CD8-positive, alpha-beta memory T cell (primary cell): ENCODE results near the gene GPR78. TPM values are rescaled to one million over a fixed set of nuclear protein-coding genes. Genes with fewer than 3 reads are reported as not detected.

Source experiments
- CTCF ChIA-PET: fragments of 350-600 bp; sonication (Branson Sonifier 250); formaldehyde crosslinking; loops from one replicate; lab custom pipeline; 2021; ENCODE audit warnings: antibody characterized with exemption; lab: Charles Lee
- POLR2A ChIA-PET: fragments of 350-600 bp; sonication (Branson Sonifier 250); formaldehyde crosslinking; loops from one replicate; lab custom pipeline; 2021; ENCODE audit warnings: antibody characterized with exemption; lab: Charles Lee
- DNase-seq, 5 donors: peaks; one replicate each; pipeline versions ENCODE4 v3.0.0 to v3.0.0-alpha.2; 2020 to 2022; ENCODE audit warnings: mixed read lengths in 1 of 5
- H3K27ac ChIP-seq: one replicate; pipeline ENCODE4 v1.7.0; 2013; ENCODE audit warnings: low read depth, mild to moderate bottlenecking, low read length, moderate library complexity
- H3K27me3 ChIP-seq: 2 replicates; pipeline ENCODE4 v1.7.0; 2013; ENCODE audit warnings: low read length, mild to moderate bottlenecking; ENCODE audit not compliant: insufficient read depth, poor library complexity, severe bottlenecking
- H3K36me3 ChIP-seq: 2 replicates; pipeline ENCODE4 v1.7.0; 2013; ENCODE audit warnings: mild to moderate bottlenecking, low read length, moderate library complexity; ENCODE audit not compliant: insufficient read depth
- H3K4me1 ChIP-seq: 2 replicates; pipeline ENCODE4 v1.7.0; 2013; ENCODE audit warnings: mild to moderate bottlenecking, low read length, moderate library complexity; ENCODE audit not compliant: insufficient read depth
- H3K4me3 ChIP-seq: 2 replicates; pipeline ENCODE4 v1.7.0; 2013; ENCODE audit warnings: mild to moderate bottlenecking, low read length
- H3K9me3 ChIP-seq: 2 replicates; pipeline ENCODE4 v1.7.0; 2013; ENCODE audit warnings: mild to moderate bottlenecking, low read length
- H3K27ac Mint-ChIP-seq, 8 donors: one replicate each; pipeline ENCODE4 v1.8.0; 2020 to 2021; ENCODE audit warnings: mixed read lengths in 8 of 8, mild to moderate bottlenecking in 6 of 8, inconsistent platforms in 3 of 8, moderate library complexity in 3 of 8
- H3K27me3 Mint-ChIP-seq, 2 donors: one replicate each; pipeline ENCODE4 v1.8.0; 2020 to 2021; ENCODE audit warnings: mixed read lengths in 2 of 2, mild to moderate bottlenecking in 1 of 2, moderate library complexity in 1 of 2
- H3K36me3 Mint-ChIP-seq, 3 donors: one replicate each; pipeline ENCODE4 v1.8.0; 2020 to 2021; ENCODE audit warnings: mixed read lengths in 3 of 3, inconsistent platforms in 1 of 3, mild to moderate bottlenecking in 1 of 3
- H3K4me1 Mint-ChIP-seq, 3 donors: one replicate each; pipeline ENCODE4 v1.8.0; 2020 to 2021; ENCODE audit warnings: mixed read lengths in 3 of 3, inconsistent platforms in 1 of 3, mild to moderate bottlenecking in 1 of 3
- H3K4me3 Mint-ChIP-seq, 7 donors: one replicate each; pipeline ENCODE4 v1.8.0; 2020 to 2021; ENCODE audit warnings: mixed read lengths in 7 of 7, mild to moderate bottlenecking in 6 of 7, moderate library complexity in 4 of 7, inconsistent platforms in 2 of 7
- H3K9me3 Mint-ChIP-seq, 5 donors: one replicate each; pipeline ENCODE4 v1.8.0; 2020 to 2022; ENCODE audit warnings: mixed read lengths in 5 of 5, mild to moderate bottlenecking in 3 of 5, moderate library complexity in 2 of 5, inconsistent platforms in 1 of 5
- polyA plus RNA-seq: library from polyadenylated mRNA; unstranded; fragments of 300-500 nt; fragmentation: Illumina TruSeq; gene quantifications from one replicate; pipeline ENCODE4 v1.2.3, GENCODE V29; 2021
- total RNA-seq, 2 experiments: library from RNA; stranded (reverse); gene quantifications; one replicate each; pipeline ENCODE4 v1.2.3, GENCODE V29; 2021

Gene GPR78
- total and polyA plus RNA-seq, 3 experiments from 2014 or later: not detected

- ChIA-PET POLR2A (no interaction called here), CTCF (no interaction called here)
- Mint-ChIP-seq H3K4me1 (no peaks in the 10 kb centered on the region), H3K27me3 (peaks cover 15 to 21% of the 10 kb centered on the region in 2 donors), H3K36me3 (no peaks in the 10 kb centered on the region), H3K4me3 (no peak overlapping the region), H3K27ac (no peak overlapping the region), H3K9me3 (no peaks in the 10 kb centered on the region)
- Histone ChIP-seq H3K4me1 (no peaks in the 10 kb centered on the region), H3K9me3 (no peaks in the 10 kb centered on the region), H3K36me3 (no peaks in the 10 kb centered on the region), H3K27me3 (no peaks in the 10 kb centered on the region), H3K4me3 (no peak overlapping the region), H3K27ac (no peak overlapping the region)
- no peak for DNase-seq
Measured at GRCh38 chr4:8588196-8588470, 7.9 kb downstream of the GPR78 start.

DNA sequence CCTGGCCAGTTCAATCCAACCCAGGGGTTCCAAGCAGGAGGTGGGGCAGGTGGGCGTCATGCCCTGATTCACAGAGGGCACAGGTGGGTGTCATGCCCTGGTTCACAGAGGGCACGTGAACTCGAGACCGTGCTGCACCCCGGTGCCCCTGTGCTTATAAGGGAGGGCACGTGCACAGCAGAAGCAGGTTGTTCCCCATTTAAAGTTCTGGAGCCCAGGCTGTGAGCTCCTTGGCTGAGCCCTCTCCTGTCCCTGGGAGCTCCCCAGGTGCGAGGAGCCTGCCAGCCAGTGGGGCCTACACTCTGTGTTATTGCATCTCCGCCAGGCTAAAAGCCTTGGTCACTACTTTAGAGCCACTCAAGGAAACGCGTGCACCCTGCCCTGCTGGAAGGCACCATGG lies 9.1 kb downstream of the GPR78 start:
- Histone ChIP-seq H3K36me3 (no peaks in the 10 kb centered on the region), H3K27ac (no peak overlapping the region), H3K4me1 (no peaks in the 10 kb centered on the region), H3K27me3 (no peaks in the 10 kb centered on the region), H3K4me3 (no peak overlapping the region), H3K9me3 (no peaks in the 10 kb centered on the region)
- ChIA-PET POLR2A (no interaction called here), CTCF (no interaction called here)
- no peaks in the 10 kb centered on the region for H3K9me3 Mint-ChIP-seq
- peaks cover 23 to 25% of the 10 kb centered on the region in 2 donors for H3K27me3 Mint-ChIP-seq
- no peak for DNase-seq
- no peak overlapping the region for H3K27ac Mint-ChIP-seq
- H3K36me3 Mint-ChIP-seq: no peaks in the 10 kb centered on the region
- no peaks in the 10 kb centered on the region for H3K4me1 Mint-ChIP-seq
- no peak overlapping the region for H3K4me3 Mint-ChIP-seq

GRCh38 chr4:8589823-8590545 lies 9.8 kb downstream of the GPR78 start:
- POLR2A ChIA-PET: no interaction called here
- Mint-ChIP-seq H3K4me3 (no peak overlapping the region), H3K27ac (no peak overlapping the region), H3K27me3 (peaks cover 25 to 27% of the 10 kb centered on the region in 2 donors), H3K9me3 (no peaks in the 10 kb centered on the region), H3K4me1 (no peaks in the 10 kb centered on the region), H3K36me3 (no peaks in the 10 kb centered on the region)
- CTCF ChIA-PET: no interaction called here
- H3K9me3 ChIP-seq: no peaks in the 10 kb centered on the region
- no peak overlapping the region for H3K27ac ChIP-seq
- H3K4me3 ChIP-seq: no peak overlapping the region
- H3K4me1 ChIP-seq: no peaks in the 10 kb centered on the region
- H3K36me3 ChIP-seq: no peaks in the 10 kb centered on the region
- no peaks in the 10 kb centered on the region for H3K27me3 ChIP-seq
- DNase-seq: no peak

DNA sequence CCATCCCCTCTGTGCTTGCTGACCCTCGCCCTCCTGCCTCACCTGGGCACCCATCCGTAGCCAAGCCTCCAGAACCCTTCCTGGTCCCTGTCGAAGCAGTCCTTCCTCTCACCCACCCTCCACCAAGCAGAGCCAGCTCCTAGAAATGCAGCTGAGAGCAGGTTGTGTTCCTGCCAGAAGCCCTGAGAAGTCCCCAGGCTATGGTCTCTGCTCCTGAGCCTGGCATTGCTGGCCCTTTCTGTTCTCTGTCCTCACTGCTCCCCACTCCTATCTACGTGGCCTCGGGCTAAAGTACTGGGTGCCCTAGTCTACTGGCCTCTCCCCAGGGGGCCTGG lies 10.3 kb downstream of the GPR78 start:
- H3K4me3 ChIP-seq: no peak overlapping the region

GRCh38 chr4:8591114-8591513 lies 10.9 kb downstream of the GPR78 start:
- H3K36me3 Mint-ChIP-seq: no peaks in the 10 kb centered on the region
- Histone ChIP-seq H3K36me3 (no peaks in the 10 kb centered on the region), H3K4me1 (no peaks in the 10 kb centered on the region), H3K9me3 (no peaks in the 10 kb centered on the region), H3K27me3 (no peaks in the 10 kb centered on the region), H3K27ac (no peak overlapping the region), H3K4me3 (no peak overlapping the region)
- H3K4me1 Mint-ChIP-seq: no peaks in the 10 kb centered on the region
- peaks cover 25 to 34% of the 10 kb centered on the region in 2 donors for H3K27me3 Mint-ChIP-seq
- CTCF ChIA-PET: no interaction called here
- DNase-seq: no peak
- H3K27ac Mint-ChIP-seq: no peak overlapping the region
- no peaks in the 10 kb centered on the region for H3K9me3 Mint-ChIP-seq
- H3K4me3 Mint-ChIP-seq: no peak overlapping the region
- POLR2A ChIA-PET: no interaction called here

More for the DNA sequence above, 10.3 kb downstream of the GPR78 start:
- H3K9me3 Mint-ChIP-seq: no peaks in the 10 kb centered on the region
- H3K36me3 Mint-ChIP-seq: no peaks in the 10 kb centered on the region
- H3K27me3 Mint-ChIP-seq: peaks cover 25 to 33% of the 10 kb centered on the region in 2 donors
- POLR2A ChIA-PET: no interaction called here
- CTCF ChIA-PET: no interaction called here
- Histone ChIP-seq H3K4me1 (no peaks in the 10 kb centered on the region), H3K9me3 (no peaks in the 10 kb centered on the region), H3K36me3 (no peaks in the 10 kb centered on the region), H3K27ac (no peak overlapping the region), H3K27me3 (no peaks in the 10 kb centered on the region)
- H3K4me1 Mint-ChIP-seq: no peaks in the 10 kb centered on the region
- no peak overlapping the region for H3K4me3 Mint-ChIP-seq
- no peak for DNase-seq
- no peak overlapping the region for H3K27ac Mint-ChIP-seq

DNA sequence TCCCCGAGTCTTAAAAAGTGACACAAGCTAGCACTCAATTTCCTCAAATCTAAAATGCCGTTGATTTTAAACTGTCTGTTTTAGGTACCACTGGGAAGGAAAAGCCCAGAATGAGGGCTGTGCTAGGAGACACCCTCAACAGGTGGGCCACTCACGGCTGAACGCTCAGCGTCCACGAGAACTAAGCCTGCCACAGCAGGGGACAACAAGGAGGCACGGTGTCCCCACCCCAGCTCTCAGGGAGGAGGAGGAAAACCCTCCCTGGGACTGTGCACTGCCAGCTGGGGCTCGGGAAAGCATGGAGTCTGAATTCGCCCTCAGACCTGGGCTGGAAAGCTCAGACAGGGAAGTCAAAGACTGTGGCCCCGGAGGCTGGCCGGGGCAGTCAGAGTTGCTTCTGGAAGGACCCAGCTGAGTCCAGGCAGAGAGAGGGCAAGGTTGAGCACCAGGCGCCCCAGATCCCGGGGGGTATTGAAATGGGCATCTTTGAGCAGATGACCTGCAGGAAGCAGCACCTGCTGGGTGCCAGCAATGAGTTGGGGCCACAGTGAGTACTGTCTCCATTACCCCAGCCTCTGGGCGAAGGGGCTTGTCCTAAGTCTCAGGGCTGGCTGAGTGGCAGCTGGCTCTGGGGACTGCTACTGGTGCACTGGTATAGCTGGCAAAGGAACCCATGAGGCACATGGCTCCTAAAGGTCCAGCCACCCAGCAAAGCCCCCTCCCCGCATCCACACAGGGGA lies 11.6 kb downstream of the GPR78 start:
- ChIA-PET CTCF (no interaction called here), POLR2A (no interaction called here)
- Histone ChIP-seq H3K27ac (no peak overlapping the region), H3K36me3 (no peaks in the 10 kb centered on the region), H3K4me3 (no peak overlapping the region), H3K9me3 (no peaks in the 10 kb centered on the region), H3K27me3 (no peaks in the 10 kb centered on the region), H3K4me1 (no peaks in the 10 kb centered on the region)
- no peak overlapping the region for H3K27ac Mint-ChIP-seq
- peaks cover 19 to 31% of the 10 kb centered on the region in 2 donors for H3K27me3 Mint-ChIP-seq
- no peaks in the 10 kb centered on the region for H3K9me3 Mint-ChIP-seq
- H3K36me3 Mint-ChIP-seq: no peaks in the 10 kb centered on the region
- DNase-seq: no peak
- H3K4me1 Mint-ChIP-seq: no peaks in the 10 kb centered on the region
- H3K4me3 Mint-ChIP-seq: no peak overlapping the region

DNA sequence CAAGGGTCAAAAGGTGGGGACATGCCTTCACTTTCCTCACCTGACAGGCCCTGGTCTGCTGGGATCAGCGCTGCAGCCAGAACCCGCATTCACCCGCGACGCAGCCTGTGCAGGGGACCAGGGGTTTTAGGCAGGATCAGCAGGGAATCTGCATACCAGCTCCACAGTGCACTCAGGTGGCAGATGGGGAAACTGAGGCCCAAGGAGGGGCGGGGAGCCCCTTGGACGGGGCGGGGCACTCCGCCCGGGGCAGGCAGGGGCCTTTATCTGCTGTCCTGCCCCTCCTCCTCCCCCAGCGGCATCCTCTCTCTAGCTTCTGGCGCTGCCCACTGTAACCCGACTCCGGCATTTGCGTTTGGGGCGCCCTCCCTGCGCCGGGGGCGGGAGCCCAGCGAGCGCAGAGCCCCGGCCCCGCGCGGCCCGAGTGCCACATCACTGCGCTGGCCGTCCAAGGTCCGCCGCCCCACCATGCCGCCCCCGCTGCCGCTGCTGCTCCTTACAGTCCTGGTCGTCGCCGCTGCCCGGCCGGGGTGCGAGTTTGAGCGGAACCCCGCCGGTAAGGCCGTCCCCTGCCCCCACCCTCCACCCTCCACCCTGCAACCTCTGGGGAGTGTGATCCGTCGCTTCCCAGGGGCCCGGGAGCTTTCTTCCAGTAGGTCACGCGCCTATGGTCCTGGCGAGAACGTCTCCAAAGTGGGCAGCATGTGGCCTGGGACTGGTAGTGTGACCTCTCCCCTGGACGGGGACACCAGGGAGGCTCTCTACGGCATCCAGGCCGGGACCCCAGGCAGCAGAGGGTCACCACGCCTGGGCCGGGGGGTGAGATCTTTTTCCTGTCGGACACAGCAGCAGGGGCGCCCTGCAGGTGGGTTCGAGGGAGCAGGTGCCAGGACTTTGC lies 12.4 kb downstream of the GPR78 start, which contains the start of gene CPZ:
CPZ (plus strand) TSS at position 400 of the 898 bp plus-strand sequence; CDS start at position 469, 69 bp downstream.
- H3K4me1 Mint-ChIP-seq: no peaks in the 10 kb centered on the region
- Histone ChIP-seq H3K4me1 (no peaks in the 10 kb centered on the region), H3K27me3 (no peaks in the 10 kb centered on the region), H3K27ac (peak within 1 kb of the TSS; percentile 51), H3K36me3 (no peaks in the 10 kb centered on the region), H3K4me3 (no peak within 1 kb of the TSS), H3K9me3 (no peaks in the 10 kb centered on the region)
- ChIA-PET POLR2A (no interaction called here), CTCF (no interaction called here)
- H3K9me3 Mint-ChIP-seq: no peaks in the 10 kb centered on the region
- no peak within 1 kb of the TSS for H3K4me3 Mint-ChIP-seq
- no peak for DNase-seq
- H3K36me3 Mint-ChIP-seq: no peaks in the 10 kb centered on the region
- H3K27me3 Mint-ChIP-seq: peaks cover 19 to 33% of the 10 kb centered on the region in 2 donors
- no peak within 1 kb of the TSS for H3K27ac Mint-ChIP-seq
